Osteoblast (primary cell): ENCODE data around the gene SPARCL1. TPM values are rescaled to one million over a fixed set of nuclear protein-coding genes. Genes with fewer than 3 reads are reported as not detected.

Experiments used
- DNase-seq: peaks from one replicate; pipeline ENCODE4 v3.0.0; 2011; ENCODE audit warnings: low spot score, mixed read lengths; ENCODE audit not compliant: insufficient read length; ENCODE audit errors: missing footprints
- H2AFZ ChIP-seq: 2 replicates; pipeline ENCODE4 v1.6.0; 2011; ENCODE audit warnings: mild to moderate bottlenecking, low read length
- H3K27ac ChIP-seq: 2 replicates; pipeline ENCODE4 v1.5.1; 2011; ENCODE audit warnings: mild to moderate bottlenecking, low read depth, low read length, moderate library complexity
- H3K27me3 ChIP-seq: 2 replicates; pipeline ENCODE4 v1.6.0; 2012; ENCODE audit warnings: mild to moderate bottlenecking, control low read depth, inconsistent platforms, low read length, moderate library complexity; ENCODE audit not compliant: insufficient read depth
- H3K36me3 ChIP-seq: 2 replicates; pipeline ENCODE4 v1.5.1; 2011; ENCODE audit warnings: mild to moderate bottlenecking, low read length, control low read depth, moderate library complexity; ENCODE audit not compliant: insufficient read depth
- H3K4me1 ChIP-seq: 2 replicates; pipeline ENCODE4 v1.5.1; 2011; ENCODE audit warnings: mild to moderate bottlenecking, low read length, control low read depth, moderate library complexity; ENCODE audit not compliant: insufficient read depth
- H3K4me2 ChIP-seq: 2 replicates; pipeline ENCODE4 v1.6.0; 2011; ENCODE audit warnings: mild to moderate bottlenecking, low read length; ENCODE audit not compliant: insufficient read depth
- H3K4me3 ChIP-seq: fragments of 200-600 bp; sonication (generic); 3 replicates; pipeline ENCODE4 v1.5.1; 2012; ENCODE audit warnings: mild to moderate bottlenecking, low read length, inconsistent platforms; ENCODE audit not compliant: insufficient read depth
- H3K79me2 ChIP-seq: 2 replicates; pipeline ENCODE4 v1.6.0; 2012; ENCODE audit warnings: mild to moderate bottlenecking, low read length, control low read depth, inconsistent platforms; ENCODE audit not compliant: insufficient read depth
- H3K9me3 ChIP-seq: 2 replicates; pipeline ENCODE4 v1.5.1; 2011; ENCODE audit warnings: low read depth, low read length, control low read depth
- H4K20me1 ChIP-seq: 2 replicates; pipeline ENCODE4 v1.6.0; 2012; ENCODE audit warnings: mild to moderate bottlenecking, low read length, control low read depth; ENCODE audit not compliant: insufficient read depth
- CTCF ChIP-seq: IDR thresholded peaks from 2 replicates; pipeline ENCODE4 v1.5.1; 2011; ENCODE audit warnings: mild to moderate bottlenecking, low read depth, low read length, moderate library complexity; ENCODE audit errors: extremely low read depth
- total RNA-seq: library from RNA; depleted of rRNA; stranded (reverse); fragments of >200 nt; gene quantifications from 2 replicates; pipeline ENCODE4 v1.2.3, GENCODE V29; 2012

Gene SPARCL1
- total RNA-seq, 1 donor = not detected

DNA sequence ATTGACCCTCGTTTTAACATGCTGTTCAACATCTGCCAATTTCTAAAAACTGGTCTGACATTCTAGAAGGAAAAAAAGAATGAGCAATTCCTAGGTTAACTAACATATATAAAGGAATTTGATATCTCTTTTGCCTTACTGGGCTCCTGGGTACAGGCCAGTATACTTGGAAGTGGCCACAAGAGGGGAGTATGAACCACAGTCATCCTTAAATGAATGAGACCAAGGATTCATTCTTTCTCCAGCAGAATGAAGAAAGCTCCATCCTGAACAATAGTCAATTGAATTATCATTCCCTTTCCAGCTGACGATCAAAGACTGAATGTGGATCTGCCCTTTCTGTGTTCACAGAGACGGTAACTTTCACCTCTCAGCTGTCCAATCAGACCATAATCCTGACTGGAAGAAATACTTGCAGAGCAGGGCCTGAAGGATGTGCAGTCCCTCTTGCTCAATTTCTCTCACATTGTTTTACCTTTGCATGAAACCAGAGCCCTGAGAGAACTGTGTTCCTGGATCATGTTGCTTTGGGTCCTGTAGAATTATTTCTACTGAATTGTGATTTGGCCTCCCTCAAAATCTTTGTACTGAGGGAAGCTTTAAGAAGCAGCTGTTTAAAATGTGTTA, 14.8 kb upstream of the SPARCL1 start:
- H3K27me3 ChIP-seq = peaks cover 5% of the 10 kb centered on the region
- H3K27ac ChIP-seq = no peak overlapping the region
- peak; percentile 76 for TF ChIP-seq CTCF
- no peaks in the 10 kb centered on the region for H4K20me1 ChIP-seq
- no peak overlapping the region for H3K4me3 ChIP-seq
- H3K4me2 ChIP-seq = no peak overlapping the region
- H2AFZ ChIP-seq = no peak overlapping the region
- H3K79me2 ChIP-seq = no peaks in the 10 kb centered on the region
- no peaks in the 10 kb centered on the region for H3K9me3 ChIP-seq
- peak; percentile 74 for DNase-seq
- H3K4me1 ChIP-seq = no peaks in the 10 kb centered on the region
- no peaks in the 10 kb centered on the region for H3K36me3 ChIP-seq

GRCh38 chr4:87542734-87543312, 13.6 kb upstream of the SPARCL1 start:
- H2AFZ ChIP-seq = no peak overlapping the region
- no peak overlapping the region for H3K4me2 ChIP-seq
- no peaks in the 10 kb centered on the region for H3K79me2 ChIP-seq
- no peaks in the 10 kb centered on the region for H3K9me3 ChIP-seq
- H3K27me3 ChIP-seq = peaks cover 5% of the 10 kb centered on the region
- H3K4me3 ChIP-seq = no peak overlapping the region
- no peak for DNase-seq
- H3K4me1 ChIP-seq = no peaks in the 10 kb centered on the region
- no peaks in the 10 kb centered on the region for H3K36me3 ChIP-seq
- no peaks in the 10 kb centered on the region for H4K20me1 ChIP-seq
- H3K27ac ChIP-seq = no peak overlapping the region
- TF ChIP-seq CTCF = no peak

GRCh38 chr4:87541956-87542709, 13.0 kb upstream of the SPARCL1 start:
- Histone ChIP-seq H3K79me2 (no peaks in the 10 kb centered on the region), H3K36me3 (no peaks in the 10 kb centered on the region), H3K9me3 (no peaks in the 10 kb centered on the region), H3K27ac (no peak overlapping the region), H3K4me1 (no peaks in the 10 kb centered on the region), H3K4me2 (no peak overlapping the region), H3K4me3 (no peak overlapping the region), H4K20me1 (no peaks in the 10 kb centered on the region), H2AFZ (no peak overlapping the region), H3K27me3 (peaks cover 5% of the 10 kb centered on the region)
- DNase-seq = no peak
- no peak for TF ChIP-seq CTCF

DNA sequence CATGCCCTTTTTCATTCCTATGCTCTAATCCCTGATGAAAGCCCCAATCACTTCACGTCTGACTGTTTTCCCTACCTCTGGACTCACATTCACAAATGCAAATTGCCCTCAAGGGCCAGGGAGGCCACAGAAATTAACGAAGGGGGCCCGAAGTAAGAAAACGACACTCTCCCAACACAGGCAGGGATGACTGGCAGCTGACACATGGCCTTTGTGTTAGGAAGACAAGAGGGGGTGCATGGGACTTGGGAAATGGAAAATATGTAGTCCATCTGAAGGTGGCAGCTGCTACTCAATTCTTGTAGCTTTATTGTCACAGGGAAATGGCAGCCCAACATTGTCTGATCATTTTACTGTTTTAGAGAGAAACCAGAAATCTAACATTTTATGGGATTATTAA, 12.3 kb upstream of the SPARCL1 start:
- no peaks in the 10 kb centered on the region for H3K36me3 ChIP-seq
- H3K79me2 ChIP-seq = no peaks in the 10 kb centered on the region
- H3K4me1 ChIP-seq = no peaks in the 10 kb centered on the region
- DNase-seq = no peak
- no peak for TF ChIP-seq CTCF
- H2AFZ ChIP-seq = no peak overlapping the region
- no peaks in the 10 kb centered on the region for H3K9me3 ChIP-seq
- H4K20me1 ChIP-seq = no peaks in the 10 kb centered on the region
- H3K4me2 ChIP-seq = no peak overlapping the region
- H3K27ac ChIP-seq = no peak overlapping the region
- H3K27me3 ChIP-seq = peaks cover 5% of the 10 kb centered on the region
- no peak overlapping the region for H3K4me3 ChIP-seq
